SK-N-SH (cell line): ENCODE data around the gene TDRKH. TPM values are rescaled to one million over a fixed set of nuclear protein-coding genes. Genes with fewer than 3 reads are reported as not detected.

ENCODE experiments used
- CTCF ChIA-PET: fragments of 300-600, 350-600 bp; formaldehyde crosslinking; extraction: SDS; loops from one replicate; lab custom pipeline; 2021; lab: Yijun Ruan, JAX
- POLR2A ChIA-PET: fragments of 350-600 bp; sonication (Branson Sonifier 250); formaldehyde crosslinking; extraction: SDS; loops from one replicate; lab custom pipeline; 2020; ENCODE audit warnings: antibody characterized with exemption, inconsistent platforms; lab: Yijun Ruan, JAX
- DNase-seq: peaks from one replicate; pipeline ENCODE4 v3.0.0; 2012
- H2AFZ ChIP-seq: fragments of 200-600 bp; sonication (generic); 2 replicates; pipeline ENCODE4 v1.8.1; 2016; ENCODE audit warnings: antibody characterized with exemption, mild to moderate bottlenecking, low read depth
- H3F3A ChIP-seq: fragments of 200-600 bp; sonication (generic); replicated peaks from 2 replicates; pipeline ENCODE3; 2016; ENCODE audit warnings: antibody characterized with exemption, mild to moderate bottlenecking; ENCODE audit not compliant: insufficient read depth
- H3K27ac ChIP-seq, 2 experiments: fragments of 200-500 bp in 1 of 2; fragments of 200-600 bp in 1 of 2; sonication (Bioruptor generic) in 1 of 2; sonication (generic), shearing (Covaris generic) in 1 of 2; 2 replicates each; pipeline versions ENCODE4 v1.5.1 to v1.6.1; 2014 to 2016; ENCODE audit warnings: low read depth in 2 of 2, inconsistent platforms in 1 of 2, low read length in 1 of 2, mild to moderate bottlenecking in 1 of 2, mixed read lengths in 1 of 2
- H3K27me3 ChIP-seq: fragments of 200-600 bp; sonication (generic), shearing (Covaris generic); 2 replicates; pipeline ENCODE4 v1.6.1; 2016; ENCODE audit warnings: mixed run types; ENCODE audit not compliant: insufficient read depth
- H3K36me3 ChIP-seq, 2 experiments: fragments of 200-500 bp in 1 of 2; fragments of 200-600 bp in 1 of 2; sonication (Bioruptor generic) in 1 of 2; sonication (generic) in 1 of 2; replicated peaks in 1 of 2; 2 replicates each; pipeline versions ENCODE3 to v1.5.1; 2014 to 2016; ENCODE audit warnings: low read length in 1 of 2, mild to moderate bottlenecking in 1 of 2; ENCODE audit not compliant: insufficient read depth in 2 of 2, control insufficient read depth in 1 of 2
- H3K4me1 ChIP-seq, 2 experiments: fragments of 200-500 bp in 1 of 2; fragments of 200-600 bp in 1 of 2; sonication (Bioruptor generic) in 1 of 2; sonication (generic), shearing (Covaris generic) in 1 of 2; 2 replicates each; pipeline versions ENCODE4 v1.5.1 to v1.6.1; 2014 to 2016; ENCODE audit warnings: low read depth in 1 of 2, low read length in 1 of 2, mixed run types in 1 of 2; ENCODE audit not compliant: insufficient read depth in 2 of 2, control insufficient read depth in 1 of 2
- H3K4me2 ChIP-seq: fragments of 200-600 bp; sonication (generic), shearing (Covaris generic); 2 replicates; pipeline ENCODE4 v1.6.1; 2017; ENCODE audit warnings: mixed run types
- H3K4me3 ChIP-seq, 2 experiments: fragments of 200-500 bp in 1 of 2; fragments of 200-600 bp in 1 of 2; sonication (Bioruptor generic) in 1 of 2; sonication (generic), shearing (Covaris generic) in 1 of 2; 2 replicates each; pipeline versions ENCODE4 v1.5.1 to v1.8.1; 2014 to 2016; ENCODE audit warnings: low read depth in 2 of 2, inconsistent platforms in 1 of 2, low read length in 1 of 2, mild to moderate bottlenecking in 1 of 2, mixed read lengths in 1 of 2, moderate library complexity in 1 of 2
- H3K79me2 ChIP-seq: fragments of 200-600 bp; sonication (generic); 2 replicates; pipeline ENCODE4 v1.8.1; 2017; ENCODE audit warnings: mild to moderate bottlenecking; ENCODE audit not compliant: insufficient read depth
- H3K9ac ChIP-seq: fragments of 200-600 bp; sonication (generic); 2 replicates; pipeline ENCODE4 v1.6.1; 2017; ENCODE audit warnings: mixed run types
- H3K9me2 ChIP-seq: fragments of 200-600 bp; sonication (generic); 2 replicates; pipeline ENCODE4 v1.6.1; 2017; ENCODE audit warnings: mixed run types
- H3K9me3 ChIP-seq: fragments of 200-600 bp; sonication (generic); 2 replicates; pipeline ENCODE4 v1.6.1; 2017; ENCODE audit warnings: mixed run types, mild to moderate bottlenecking, moderate library complexity
- H4K20me1 ChIP-seq: fragments of 200-600 bp; sonication (generic); 2 replicates; pipeline ENCODE4 v1.6.1; 2017; ENCODE audit warnings: mild to moderate bottlenecking, mixed run types; ENCODE audit not compliant: insufficient read depth
- CHD2 ChIP-seq: fragments of 150-350 bp; IDR thresholded peaks from 2 replicates; pipeline ENCODE4 v1.6.1; 2018; ENCODE audit warnings: low read length; ENCODE audit not compliant: partially characterized antibody
- EP300 ChIP-seq, 2 experiments: IDR thresholded peaks; 2 replicates each; pipeline versions ENCODE4 v1.4.0 to v1.6.1; 2012; ENCODE audit warnings: borderline replicate concordance in 1 of 2, low read depth in 1 of 2, low read length in 1 of 2
- EZH2phosphoT487 ChIP-seq: fragments of 200-600 bp; sonication (generic); IDR thresholded peaks from 2 replicates; pipeline ENCODE4 v1.6.1; 2017; ENCODE audit warnings: low read depth, mixed run types, mild to moderate bottlenecking, antibody characterized with exemption, moderate library complexity, borderline replicate concordance
- FOSL2 ChIP-seq: IDR thresholded peaks from 2 replicates; pipeline ENCODE4 v1.4.0; 2012; ENCODE audit warnings: low read depth, mild to moderate bottlenecking, moderate library complexity, borderline replicate concordance
- FOXJ3 ChIP-seq: sonication (generic); formaldehyde crosslinking; IDR thresholded peaks from 2 replicates; pipeline ENCODE4 v1.5.1; 2020; ENCODE audit warnings: mild to moderate bottlenecking, missing genetic modification reagents
- GABPA ChIP-seq: IDR thresholded peaks from 2 replicates; pipeline ENCODE4 v1.4.0; 2012; ENCODE audit warnings: low read depth, mild to moderate bottlenecking
- MEF2A ChIP-seq: IDR thresholded peaks from 2 replicates; pipeline ENCODE4 v1.4.0; 2012; ENCODE audit warnings: low read depth, borderline replicate concordance
- MXI1 ChIP-seq: IDR thresholded peaks from 2 replicates; pipeline ENCODE4 v1.6.1; 2012; ENCODE audit warnings: mild to moderate bottlenecking, low read depth, low read length, improper control_type of control experiment
- NFIC ChIP-seq: IDR thresholded peaks from 2 replicates; pipeline ENCODE4 v1.4.0; 2012; ENCODE audit warnings: borderline replicate concordance
- POLR2AphosphoS5 ChIP-seq: IDR thresholded peaks from 2 replicates; pipeline ENCODE4 v1.6.1; 2012; ENCODE audit warnings: low read depth, low read length
- RFX5 ChIP-seq: IDR thresholded peaks from 2 replicates; pipeline ENCODE4 v1.6.1; 2012; ENCODE audit warnings: mild to moderate bottlenecking, improper control_type of control experiment, low read length
- RXRA ChIP-seq: IDR thresholded peaks from 2 replicates; pipeline ENCODE4 v1.4.0; 2012; ENCODE audit warnings: low read depth, mild to moderate bottlenecking, borderline replicate concordance
- YY1 ChIP-seq: IDR thresholded peaks from 2 replicates; pipeline ENCODE4 v1.4.0; 2012; ENCODE audit warnings: low read depth, mild to moderate bottlenecking
- WGBS: methylation state at CpG from one replicate; pipeline ENCODE4 v1.1.6; 2017; ENCODE audit warnings: low lambda C conversion rate; 5-methylcytosine and 5-hydroxymethylcytosine counted together
- polyA plus RNA-seq, 3 experiments: library from polyadenylated mRNA; depleted of rRNA; stranded (reverse); fragments of >200 nt; gene quantifications; 2 replicates each; pipeline ENCODE4 v1.2.3, GENCODE V29; 2012
- TF ChIP-seq, protein P1 (sequence below): IDR thresholded peaks from 2 replicates; pipeline ENCODE4; 2012
- TF ChIP-seq, protein P2 (sequence below): fragments of 200-600 bp; sonication (generic); IDR thresholded peaks from 2 replicates; pipeline ENCODE4 v1.6.1; 2017; ENCODE audit warnings: antibody characterized with exemption, mild to moderate bottlenecking, moderate library complexity
- TF ChIP-seq, protein P3 (sequence below): fragments of 150-350 bp; IDR thresholded peaks from 2 replicates; pipeline ENCODE4 v1.6.1; 2017; ENCODE audit warnings: antibody characterized with exemption, low read length, low read depth, borderline replicate concordance
- TF ChIP-seq, protein P4 (sequence below): IDR thresholded peaks from 2 replicates; pipeline ENCODE4 v1.4.0; 2012; ENCODE audit warnings: low read depth, borderline replicate concordance

TDRKH gene
- polyA plus RNA-seq, 1 of the 3 experiments (the other 2 are of a cell fraction): 1.9 TPM

DNA sequence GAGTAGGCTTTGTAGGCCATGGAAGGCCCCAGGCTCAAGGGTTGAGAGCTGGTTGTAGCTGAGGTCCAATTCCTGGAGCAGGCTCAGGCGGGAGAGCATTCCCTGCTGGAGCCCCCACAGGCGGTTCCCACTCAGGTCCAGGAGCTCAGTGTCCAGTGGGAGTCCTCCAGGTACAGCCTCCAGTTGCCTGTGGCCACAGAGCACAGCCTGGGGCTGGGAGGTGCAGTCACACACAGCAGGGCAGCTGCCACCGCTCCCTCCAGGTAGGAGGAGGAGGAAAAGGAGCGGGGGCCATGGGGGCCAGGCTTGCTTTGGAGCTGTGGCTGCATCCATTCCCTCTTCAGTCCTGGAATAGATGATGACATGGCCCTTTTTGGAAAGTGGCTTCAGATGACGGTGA, 12.1 kb upstream of the TDRKH start (continued):
- no peak for TF ChIP-seq RFX5

DNA sequence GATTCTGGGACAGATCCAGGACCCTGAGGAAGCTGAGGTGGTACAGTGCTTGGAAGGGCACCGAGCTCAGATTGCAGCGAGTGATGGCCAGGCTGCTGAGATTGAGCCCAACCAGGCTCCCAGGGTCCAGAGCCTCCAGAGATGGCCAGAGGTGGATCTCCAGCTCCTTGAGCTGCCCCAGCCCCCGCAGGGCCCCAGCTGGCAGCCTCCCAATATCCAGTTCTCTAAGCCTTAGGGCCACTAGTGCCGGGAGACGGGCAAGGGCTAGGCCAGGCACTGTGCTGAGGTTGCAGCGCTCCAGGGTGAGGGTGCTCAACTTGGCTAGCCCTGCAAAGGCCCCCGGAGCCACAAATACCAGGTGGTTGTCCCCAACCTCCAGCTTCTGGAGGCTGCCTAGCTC, 11.5 kb upstream of the TDRKH start:
- peaks cover 53% of the 10 kb centered on the region for H3K27me3 ChIP-seq
- no peaks in the 10 kb centered on the region for H3K9me3 ChIP-seq
- WGBS: 100% methylated on average over 2 of the region's 7 CpGs
- no peaks in the 10 kb centered on the region for H3F3A ChIP-seq
- H3K9ac ChIP-seq: no peak overlapping the region
- H3K9me2 ChIP-seq: no peaks in the 10 kb centered on the region
- ChIA-PET POLR2A (interaction anchor here (1.8 kb wide), 1 partner anchor 18 kb away, joined by 7 read pairs; no protein-coding TSS in a partner anchor), CTCF (interaction anchor here (1.7 to 2.5 kb wide), 2 partner anchors 13 to 35 kb away, joined by 4 to 9 read pairs; no protein-coding TSS in a partner anchor)
- TF ChIP-seq EZH2phosphoT487: no peak
- TF ChIP-seq, protein P1, sequence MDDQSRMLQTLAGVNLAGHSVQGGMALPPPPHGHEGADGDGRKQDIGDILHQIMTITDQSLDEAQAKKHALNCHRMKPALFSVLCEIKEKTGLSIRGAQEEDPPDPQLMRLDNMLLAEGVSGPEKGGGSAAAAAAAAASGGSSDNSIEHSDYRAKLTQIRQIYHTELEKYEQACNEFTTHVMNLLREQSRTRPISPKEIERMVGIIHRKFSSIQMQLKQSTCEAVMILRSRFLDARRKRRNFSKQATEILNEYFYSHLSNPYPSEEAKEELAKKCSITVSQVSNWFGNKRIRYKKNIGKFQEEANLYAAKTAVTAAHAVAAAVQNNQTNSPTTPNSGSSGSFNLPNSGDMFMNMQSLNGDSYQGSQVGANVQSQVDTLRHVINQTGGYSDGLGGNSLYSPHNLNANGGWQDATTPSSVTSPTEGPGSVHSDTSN: no peak
- no peak for TF ChIP-seq GABPA
- TF ChIP-seq EP300 (IDR thresholded peaks at IDR 0.05; ENCODE audit: borderline replicate concordance in 1 of 2, low read depth in 1 of 2, low read length in 1 of 2): no peak
- TF ChIP-seq POLR2AphosphoS5: no peak
- no peak for TF ChIP-seq MXI1
- no peak for TF ChIP-seq NFIC
- TF ChIP-seq CHD2: no peak
- TF ChIP-seq FOXJ3 (CRISPR knock-in tag): no peak
- TF ChIP-seq, protein P2, sequence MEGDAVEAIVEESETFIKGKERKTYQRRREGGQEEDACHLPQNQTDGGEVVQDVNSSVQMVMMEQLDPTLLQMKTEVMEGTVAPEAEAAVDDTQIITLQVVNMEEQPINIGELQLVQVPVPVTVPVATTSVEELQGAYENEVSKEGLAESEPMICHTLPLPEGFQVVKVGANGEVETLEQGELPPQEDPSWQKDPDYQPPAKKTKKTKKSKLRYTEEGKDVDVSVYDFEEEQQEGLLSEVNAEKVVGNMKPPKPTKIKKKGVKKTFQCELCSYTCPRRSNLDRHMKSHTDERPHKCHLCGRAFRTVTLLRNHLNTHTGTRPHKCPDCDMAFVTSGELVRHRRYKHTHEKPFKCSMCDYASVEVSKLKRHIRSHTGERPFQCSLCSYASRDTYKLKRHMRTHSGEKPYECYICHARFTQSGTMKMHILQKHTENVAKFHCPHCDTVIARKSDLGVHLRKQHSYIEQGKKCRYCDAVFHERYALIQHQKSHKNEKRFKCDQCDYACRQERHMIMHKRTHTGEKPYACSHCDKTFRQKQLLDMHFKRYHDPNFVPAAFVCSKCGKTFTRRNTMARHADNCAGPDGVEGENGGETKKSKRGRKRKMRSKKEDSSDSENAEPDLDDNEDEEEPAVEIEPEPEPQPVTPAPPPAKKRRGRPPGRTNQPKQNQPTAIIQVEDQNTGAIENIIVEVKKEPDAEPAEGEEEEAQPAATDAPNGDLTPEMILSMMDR: no peak
- TF ChIP-seq RXRA: no peak
- TF ChIP-seq MEF2A: no peak
- TF ChIP-seq FOSL2: no peak
- TF ChIP-seq, protein P3, sequence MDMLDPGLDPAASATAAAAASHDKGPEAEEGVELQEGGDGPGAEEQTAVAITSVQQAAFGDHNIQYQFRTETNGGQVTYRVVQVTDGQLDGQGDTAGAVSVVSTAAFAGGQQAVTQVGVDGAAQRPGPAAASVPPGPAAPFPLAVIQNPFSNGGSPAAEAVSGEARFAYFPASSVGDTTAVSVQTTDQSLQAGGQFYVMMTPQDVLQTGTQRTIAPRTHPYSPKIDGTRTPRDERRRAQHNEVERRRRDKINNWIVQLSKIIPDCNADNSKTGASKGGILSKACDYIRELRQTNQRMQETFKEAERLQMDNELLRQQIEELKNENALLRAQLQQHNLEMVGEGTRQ: no peak
- no peak for TF ChIP-seq YY1
- TF ChIP-seq, protein P4, sequence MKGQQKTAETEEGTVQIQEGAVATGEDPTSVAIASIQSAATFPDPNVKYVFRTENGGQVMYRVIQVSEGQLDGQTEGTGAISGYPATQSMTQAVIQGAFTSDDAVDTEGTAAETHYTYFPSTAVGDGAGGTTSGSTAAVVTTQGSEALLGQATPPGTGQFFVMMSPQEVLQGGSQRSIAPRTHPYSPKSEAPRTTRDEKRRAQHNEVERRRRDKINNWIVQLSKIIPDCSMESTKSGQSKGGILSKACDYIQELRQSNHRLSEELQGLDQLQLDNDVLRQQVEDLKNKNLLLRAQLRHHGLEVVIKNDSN: no peak
- no peak overlapping the region; a peak in 1 of 4 replicates for H3K27ac ChIP-seq
- no peak overlapping the region for H3K4me2 ChIP-seq
- no peak overlapping the region for H3K4me3 ChIP-seq
- no peaks in the 10 kb centered on the region for H4K20me1 ChIP-seq
- H2AFZ ChIP-seq: no peak overlapping the region
- peaks cover 0 to 53% of the 10 kb centered on the region in 2 experiments; a peak in 2 of 4 replicates for H3K4me1 ChIP-seq
- no peaks in the 10 kb centered on the region for H3K79me2 ChIP-seq
- H3K36me3 ChIP-seq: no peaks in the 10 kb centered on the region
- DNase-seq: no peak
